Ascending aorta (tissue), 2 donors: ENCODE measurements around the gene ECM2. TPM values are rescaled to one million over a fixed set of nuclear protein-coding genes. Genes with fewer than 3 reads are reported as not detected.
A peak's percentile ranks its signal among the peaks of the same experiment; 100 is the strongest.

ENCODE experiments used
- DNase-seq, 2 donors: peaks; one replicate each; pipeline ENCODE4 v3.0.0-alpha.2; 2019; ENCODE audit warnings: low spot score in 2 of 2
- H3K27ac ChIP-seq, 2 donors: fragments of 200-600 bp; sonication (generic); one replicate each; pipeline ENCODE4 v1.5.1; 2016 to 2017; ENCODE audit warnings: mild to moderate bottlenecking in 1 of 2
- H3K27me3 ChIP-seq: fragments of 200-600 bp; sonication (generic); one replicate; pipeline ENCODE4 v1.5.1; 2017
- H3K36me3 ChIP-seq, 2 donors: fragments of 200-600 bp; sonication (generic); one replicate each; pipeline ENCODE4 v1.5.1; 2016
- H3K4me1 ChIP-seq, 2 donors: fragments of 200-600 bp; sonication (generic); one replicate each; pipeline ENCODE4 v1.5.1; 2016 to 2017; ENCODE audit warnings: mild to moderate bottlenecking in 1 of 2
- H3K4me3 ChIP-seq, 2 donors: fragments of 200-600 bp; sonication (generic); one replicate each; pipeline ENCODE4 v1.5.1; 2016 to 2017; ENCODE audit warnings: mild to moderate bottlenecking in 1 of 2
- H3K9me3 ChIP-seq, 2 donors: fragments of 200-600 bp; sonication (generic); one replicate each; pipeline ENCODE4 v1.5.1; 2016
- CTCF ChIP-seq, 3 experiments: fragments of 200-600 bp in 2 of 3; fragments of 450-650 bp in 1 of 3; sonication (generic) in 2 of 3; IDR thresholded peaks; one replicate each; pipeline ENCODE4 v1.5.1; 2016 to 2019; ENCODE audit warnings: antibody characterized with exemption in 3 of 3, mild to moderate bottlenecking in 1 of 3, moderate library complexity in 1 of 3
- intact Hi-C: fragments of 100-400 bp; cut with DNase I; formaldehyde crosslinking; loops from one replicate; pipeline ENCODE4 v1.15.1; 2023
- total RNA-seq: library from RNA; depleted of rRNA; stranded (reverse); fragments of >200 nt; gene quantifications from one replicate; pipeline ENCODE4 v1.1.0, GENCODE V29; 2016

Gene ECM2
- total RNA-seq, 1 donor from 2014 or later, result 20.1 TPM

DNA sequence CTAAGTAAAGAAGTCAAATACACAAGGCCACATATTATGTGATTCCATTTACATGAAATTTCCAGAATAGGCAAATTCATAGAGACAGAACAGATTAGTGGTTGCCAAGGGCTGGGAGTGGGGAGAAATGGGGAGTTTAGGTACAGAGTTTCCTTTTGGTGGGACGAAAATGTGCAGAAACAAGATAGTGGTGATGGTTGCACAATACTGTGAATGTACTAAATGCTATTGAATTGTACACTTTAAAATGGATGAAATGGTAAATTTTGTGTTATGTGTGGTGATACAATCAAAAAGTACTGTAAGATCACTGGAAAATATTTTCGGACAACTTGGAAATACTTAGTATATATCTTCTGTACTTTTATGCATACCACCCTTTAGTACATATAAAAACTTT lies 15.0 kb downstream of the ECM2 start:
- no peaks in the 10 kb centered on the region for H3K4me1 ChIP-seq
- DNase-seq, result no peak
- no peak for TF ChIP-seq CTCF (IDR thresholded peaks at IDR 0.05)
- no peaks in the 10 kb centered on the region for H3K27me3 ChIP-seq
- intact Hi-C loops, result no loop called here
- H3K4me3 ChIP-seq, result no peak overlapping the region
- peaks cover 8 to 29% of the 10 kb centered on the region in 2 donors for H3K36me3 ChIP-seq
- no peaks in the 10 kb centered on the region for H3K9me3 ChIP-seq
- H3K27ac ChIP-seq, result no peak overlapping the region

DNA sequence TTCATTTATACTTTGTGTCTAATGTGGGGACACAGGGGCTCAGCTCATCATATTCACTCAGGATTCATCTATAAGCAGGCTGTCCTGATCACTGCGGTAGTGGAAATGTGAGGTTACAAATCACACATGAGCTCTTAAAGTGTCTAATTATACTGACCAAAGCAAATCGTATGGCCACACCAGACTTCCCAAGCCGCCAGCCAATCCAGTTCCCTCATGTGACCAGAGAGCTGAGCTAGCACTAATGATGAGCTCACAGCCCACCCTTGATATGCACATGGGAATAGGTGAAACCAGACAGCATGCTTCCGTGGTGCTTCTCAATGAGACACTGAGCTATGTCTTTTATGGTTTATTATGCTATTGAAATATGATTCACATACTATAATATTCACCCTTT lies 17.6 kb downstream of the ECM2 start:
- Histone ChIP-seq H3K4me3 (no peak overlapping the region), H3K27me3 (no peaks in the 10 kb centered on the region), H3K36me3 (peaks cover 8 to 38% of the 10 kb centered on the region in 2 donors), H3K9me3 (no peaks in the 10 kb centered on the region), H3K4me1 (peaks cover 0 to 3% of the 10 kb centered on the region in 2 donors), H3K27ac (peak overlapping the region in 1 of 2 donors; percentile 14)
- TF ChIP-seq CTCF (IDR thresholded peaks at IDR 0.05), result no peak
- intact Hi-C loops, result no loop called here
- no peak for DNase-seq

- Histone ChIP-seq H3K9me3 (no peaks in the 10 kb centered on the region), H3K36me3 (peaks cover 8 to 35% of the 10 kb centered on the region in 2 donors), H3K27me3 (no peaks in the 10 kb centered on the region), H3K4me3 (no peak overlapping the region), H3K4me1 (peaks cover 0 to 12% of the 10 kb centered on the region in 2 donors), H3K27ac (no peak overlapping the region)
- intact Hi-C loops, result no loop called here
- no peak for TF ChIP-seq CTCF (IDR thresholded peaks at IDR 0.05)
- no peak for DNase-seq
Measured at GRCh38 chr9:92517046-92517445, 18.7 kb downstream of the ECM2 start.

DNA sequence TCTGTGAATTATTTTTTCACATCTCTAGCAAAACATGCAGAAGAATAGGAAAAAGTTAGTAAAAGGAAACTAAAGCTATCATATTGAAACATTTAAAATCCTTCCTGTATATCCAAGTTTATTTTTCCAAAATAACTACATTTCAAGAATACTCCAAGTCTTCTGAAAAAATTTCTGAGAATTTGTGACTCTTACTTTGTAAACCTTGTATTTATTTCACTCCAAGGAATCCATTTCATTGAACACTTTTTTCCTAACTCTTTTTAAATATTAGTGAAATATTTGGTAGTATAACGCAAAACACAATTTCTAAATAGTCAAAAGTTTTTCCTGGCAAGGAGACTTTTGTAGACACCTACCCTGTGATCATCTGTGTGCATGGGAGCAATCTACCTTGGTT lies 19.3 kb downstream of the ECM2 start:
- no peak overlapping the region for H3K27ac ChIP-seq
- no peak for TF ChIP-seq CTCF (IDR thresholded peaks at IDR 0.05)

DNA sequence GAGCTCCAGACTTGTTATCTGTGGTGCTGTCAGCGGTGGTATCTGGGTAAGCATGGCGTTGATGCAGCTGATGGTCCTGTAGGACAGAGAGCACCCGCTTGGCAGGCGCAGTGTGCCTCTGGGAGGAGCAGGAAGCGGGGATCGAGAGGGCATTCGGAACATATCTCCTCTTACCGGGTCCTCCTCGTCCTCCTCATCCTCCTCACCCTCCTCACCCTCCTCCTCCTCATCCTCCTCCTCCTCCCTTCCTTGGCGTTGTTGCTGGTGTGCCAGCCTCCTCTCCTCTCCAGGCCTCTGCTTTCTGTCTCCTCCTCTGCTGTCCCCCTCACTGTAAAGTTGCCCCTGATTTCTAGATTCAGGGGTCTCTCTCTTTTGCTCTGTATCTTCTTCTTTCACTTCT lies 21.2 kb downstream of the ECM2 start:
- H3K27ac ChIP-seq, result peak overlapping the region; percentile 26 to 63
- no peak for DNase-seq
- H3K9me3 ChIP-seq, result no peaks in the 10 kb centered on the region
- peaks cover 8 to 23% of the 10 kb centered on the region in 2 donors for H3K36me3 ChIP-seq
- intact Hi-C loops, result no loop called here
- no peak for TF ChIP-seq CTCF (IDR thresholded peaks at IDR 0.05)
- H3K27me3 ChIP-seq, result no peaks in the 10 kb centered on the region
- H3K4me1 ChIP-seq, result peaks cover 0 to 12% of the 10 kb centered on the region in 2 donors
- H3K4me3 ChIP-seq, result no peak overlapping the region

More for the DNA sequence above, 19.3 kb downstream of the ECM2 start:
- no peaks in the 10 kb centered on the region for H3K27me3 ChIP-seq
- DNase-seq, result no peak
- H3K4me3 ChIP-seq, result no peak overlapping the region
- H3K9me3 ChIP-seq, result no peaks in the 10 kb centered on the region
- intact Hi-C loops, result no loop called here
- H3K36me3 ChIP-seq, result peaks cover 8 to 34% of the 10 kb centered on the region in 2 donors
- H3K4me1 ChIP-seq, result peaks cover 0 to 12% of the 10 kb centered on the region in 2 donors

DNA sequence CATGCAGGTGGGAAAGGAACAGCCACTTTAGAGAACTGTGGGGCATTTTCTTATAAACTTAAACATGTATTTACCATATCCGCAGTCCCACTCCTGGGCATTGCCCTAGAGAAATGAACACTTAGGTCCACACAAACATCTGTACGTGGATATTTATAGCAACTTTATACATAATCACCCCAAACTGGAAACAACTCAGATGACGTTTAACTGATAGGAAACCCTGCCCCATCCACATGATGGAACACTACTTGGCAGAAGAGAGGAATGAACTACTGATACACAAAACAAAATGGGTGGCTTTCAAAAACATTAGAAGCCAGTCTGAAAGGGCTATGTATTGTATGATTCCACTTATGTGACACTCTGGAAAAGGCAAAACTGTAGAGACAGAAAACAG lies 22.4 kb downstream of the ECM2 start:
- peaks cover 0 to 14% of the 10 kb centered on the region in 2 donors for H3K4me1 ChIP-seq
- no peaks in the 10 kb centered on the region for H3K9me3 ChIP-seq
- H3K4me3 ChIP-seq, result no peak overlapping the region
- intact Hi-C loops, result no loop called here
- peak overlapping the region; percentile 63 to 66 for H3K27ac ChIP-seq
- H3K27me3 ChIP-seq, result no peaks in the 10 kb centered on the region
- no peak for DNase-seq
- TF ChIP-seq CTCF (IDR thresholded peaks at IDR 0.05), result no peak
- H3K36me3 ChIP-seq, result peaks cover 8 to 15% of the 10 kb centered on the region in 2 donors
